HG02642 (cell line): ENCODE data around the gene FOXD3.

Source experiments
- ATAC-seq: cut with Tn5 transposase; IDR thresholded peaks from one replicate; pipeline ENCODE4 v1.9.1; 2021; ENCODE audit warnings: mild to moderate bottlenecking; ENCODE audit not compliant: unreplicated experiment, poor library complexity

FOXD3 gene

DNA sequence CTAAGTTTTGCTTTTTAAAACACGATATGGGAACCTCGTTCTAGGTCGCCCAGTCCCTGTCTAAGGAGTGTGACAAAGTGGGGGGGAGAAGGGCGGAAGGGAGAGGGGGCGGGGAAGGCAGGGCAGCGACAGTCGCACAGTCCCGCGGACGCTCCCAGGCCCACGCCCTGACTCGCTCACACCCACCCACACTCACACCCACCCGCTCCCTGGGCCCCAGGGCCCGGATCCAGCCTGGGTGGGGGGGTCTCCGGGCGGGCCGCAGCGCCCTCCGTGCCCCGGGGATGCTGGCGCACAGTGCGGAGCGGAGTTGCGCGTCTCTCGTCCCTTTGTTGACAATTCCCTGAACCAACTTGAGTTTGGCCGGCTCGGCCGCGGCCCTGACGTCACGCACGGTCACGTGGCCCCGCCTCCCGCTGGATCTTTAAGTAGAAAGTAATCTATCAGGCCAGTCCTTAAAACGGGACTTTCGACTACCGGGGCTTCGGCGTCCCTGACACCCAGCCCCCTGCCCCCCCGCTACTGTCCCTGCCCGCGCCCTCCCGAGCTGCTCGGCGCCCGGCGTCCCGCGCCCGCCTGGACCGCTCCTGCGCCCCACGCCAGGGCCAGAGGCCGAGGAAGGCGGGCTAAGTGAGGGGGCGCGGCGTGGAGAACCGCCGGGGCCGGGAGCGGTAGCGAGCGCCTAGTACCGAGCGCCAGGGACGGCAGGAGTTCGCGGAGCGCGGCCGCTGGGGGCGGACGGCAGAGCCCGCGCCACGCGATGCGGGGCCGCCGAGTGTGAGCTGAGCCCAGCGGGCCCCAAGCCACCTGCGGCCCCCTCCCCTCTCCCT lies at the start of gene FOXD3:
Gene FOXD3, plus strand, starts transcription at position 454 of the 830 bp plus-strand sequence. CDS start 492 bp downstream, outside the sequence.
- ATAC-seq: peak; percentile 51

DNA sequence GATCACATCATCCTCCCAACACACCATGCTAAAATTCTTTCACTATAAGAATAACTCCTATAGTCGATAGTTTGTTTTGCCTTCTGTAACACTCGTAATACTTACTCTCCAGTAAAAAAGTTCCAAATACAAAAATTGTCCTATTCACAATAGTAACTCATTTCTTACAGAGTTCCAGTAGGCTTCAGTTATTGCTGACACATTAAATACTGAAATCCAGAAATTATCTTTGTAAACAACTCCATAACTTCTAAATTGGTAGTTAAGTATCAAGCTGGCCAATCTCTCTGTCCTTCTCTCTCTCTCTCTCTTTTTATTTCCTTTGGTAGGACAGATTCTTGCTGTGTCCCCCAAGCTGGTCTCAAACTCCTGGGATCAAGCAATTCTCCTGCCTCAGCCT lies 49.6 kb upstream of the FOXD3 start:
- ATAC-seq: no peak

DNA sequence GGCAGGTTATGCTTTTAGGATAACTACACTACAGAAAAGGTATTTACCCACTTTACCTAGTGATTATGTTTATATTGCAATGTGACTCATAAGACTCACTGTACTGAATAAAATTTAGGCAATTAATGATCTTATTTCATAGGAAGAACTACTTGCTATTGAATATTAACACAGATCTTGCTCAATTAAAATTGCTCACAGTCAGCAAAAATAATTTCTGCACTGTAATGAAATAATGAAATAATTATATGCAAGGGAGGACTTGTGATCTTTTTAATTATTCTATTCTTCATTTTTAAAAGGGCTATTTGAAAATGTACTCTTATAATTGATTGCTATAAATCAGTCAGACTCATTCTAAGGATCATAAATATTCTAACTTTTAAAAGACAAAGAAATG lies 48.0 kb upstream of the FOXD3 start:
- no peak for ATAC-seq

DNA sequence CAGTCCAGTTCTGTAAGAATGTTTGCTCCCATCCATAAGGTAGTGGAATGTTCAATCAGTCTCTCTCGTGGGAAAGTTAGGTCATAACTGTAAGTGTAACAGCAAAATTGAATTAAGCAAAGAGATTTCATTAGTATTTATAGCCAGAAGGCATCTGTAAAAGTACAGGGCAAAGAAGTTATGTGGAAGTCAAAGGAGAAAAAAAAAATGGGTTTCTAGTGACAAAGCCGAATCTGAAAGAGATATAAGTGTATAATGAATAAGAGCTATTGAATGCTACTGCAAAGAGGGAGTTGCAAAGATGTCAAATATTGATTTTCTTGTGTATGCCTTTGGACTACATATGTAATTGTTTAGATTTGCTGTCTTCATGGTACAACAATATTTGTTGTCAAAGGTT lies 47.4 kb upstream of the FOXD3 start:
- no peak for ATAC-seq

DNA sequence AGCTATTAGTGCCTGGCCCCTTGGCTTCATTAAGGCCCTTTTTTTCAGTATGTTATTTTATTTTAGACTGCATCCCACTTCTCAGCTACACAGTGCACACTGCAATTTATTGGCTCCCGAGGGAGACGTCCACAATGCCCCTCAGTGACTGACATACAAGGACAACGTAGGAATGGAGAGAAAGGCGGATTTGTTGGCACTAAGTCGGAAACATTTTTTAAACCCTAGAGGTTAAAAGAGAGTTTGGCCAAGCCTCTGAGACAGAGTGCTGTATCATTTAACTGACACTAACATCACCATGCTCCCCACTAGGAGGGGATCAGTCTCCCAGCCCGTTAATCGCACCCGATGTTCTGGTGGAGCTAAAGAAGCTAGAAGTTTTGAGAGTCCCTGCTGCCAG lies 45.7 kb upstream of the FOXD3 start:
- no peak for ATAC-seq

DNA sequence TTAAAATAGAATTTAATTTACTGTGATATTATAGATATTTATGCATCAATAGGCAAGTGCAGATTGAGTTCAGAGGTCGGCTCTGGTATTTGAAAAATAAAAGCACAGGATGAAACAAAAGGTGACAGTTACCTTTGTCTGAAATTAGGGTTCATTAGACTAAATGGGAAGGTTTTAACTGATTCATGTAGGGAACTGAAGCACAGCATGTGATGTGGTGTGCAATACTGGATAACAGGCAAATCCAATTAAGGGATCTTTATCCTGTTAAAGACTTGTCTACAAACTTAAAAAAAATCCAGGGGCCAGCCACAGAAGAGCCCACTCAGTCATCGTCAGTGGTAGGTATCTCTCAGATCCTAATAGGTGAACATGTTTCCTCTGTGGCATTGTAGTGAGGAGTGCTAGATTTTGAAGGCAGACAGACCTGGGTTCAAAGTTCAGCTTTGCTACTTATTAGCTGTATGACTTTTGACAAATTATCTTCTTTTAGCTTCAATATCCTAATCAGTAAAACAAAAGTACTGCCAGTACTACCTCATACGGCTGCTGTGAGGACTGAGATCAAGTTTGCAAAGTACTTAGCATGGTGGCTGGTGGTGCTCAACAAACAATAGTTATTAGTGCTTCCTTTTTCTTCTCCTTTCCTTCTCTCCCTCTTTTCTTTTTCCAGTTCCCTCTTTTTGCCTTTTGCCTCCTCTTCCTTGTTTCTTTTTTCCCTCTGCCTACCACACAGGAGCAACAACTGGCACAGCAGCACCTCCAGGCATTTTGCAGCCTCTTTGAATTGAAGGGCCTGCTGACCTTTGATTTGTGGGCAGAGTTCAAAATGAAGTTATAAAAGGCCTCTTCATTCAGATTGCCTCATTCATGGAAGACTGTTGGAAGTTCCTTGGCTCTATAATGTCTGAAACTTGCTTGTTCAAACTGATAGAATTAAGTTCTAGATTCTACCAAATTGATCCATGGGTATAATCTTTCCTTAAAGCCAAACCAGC lies 44.9 kb upstream of the FOXD3 start:
- ATAC-seq: no peak

DNA sequence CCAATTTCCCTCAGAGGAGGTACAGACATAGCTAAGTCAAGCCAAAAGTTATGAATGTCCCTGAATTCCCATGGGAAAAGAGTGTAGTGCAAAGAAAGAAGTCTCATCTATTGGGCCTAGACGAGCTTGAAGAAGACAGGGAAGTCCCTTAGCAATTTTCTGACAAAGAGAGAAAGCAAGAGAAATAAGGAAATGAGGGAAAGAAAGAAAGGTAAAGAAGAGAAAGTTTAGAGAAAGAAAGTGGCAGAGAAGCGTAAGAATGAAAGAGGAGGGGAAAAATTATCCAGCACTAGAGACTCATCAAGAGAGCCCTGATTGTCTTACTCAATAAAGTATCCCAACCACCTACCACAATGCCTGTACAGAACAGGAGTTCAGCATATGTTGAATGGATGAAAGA lies 40.6 kb upstream of the FOXD3 start:
- no peak for ATAC-seq

DNA sequence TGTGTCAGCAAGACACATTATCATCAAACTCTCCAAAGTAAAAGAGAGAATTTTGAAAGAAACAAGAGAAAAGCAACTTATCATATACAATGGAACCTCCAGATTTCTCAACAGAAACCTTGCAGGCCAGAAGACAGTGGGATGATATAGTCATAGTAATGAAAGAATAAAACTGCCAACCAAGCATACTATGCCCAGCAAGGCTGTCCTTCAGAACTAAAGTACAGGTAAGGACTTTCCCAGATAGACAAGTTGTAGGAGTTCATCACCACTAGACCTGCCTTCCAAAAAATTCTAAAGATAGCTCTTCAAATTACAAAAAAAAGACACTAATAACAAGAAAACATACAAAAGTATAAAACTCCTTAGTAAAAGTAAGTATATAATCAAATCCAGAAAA lies 33.2 kb upstream of the FOXD3 start:
- no peak for ATAC-seq

DNA sequence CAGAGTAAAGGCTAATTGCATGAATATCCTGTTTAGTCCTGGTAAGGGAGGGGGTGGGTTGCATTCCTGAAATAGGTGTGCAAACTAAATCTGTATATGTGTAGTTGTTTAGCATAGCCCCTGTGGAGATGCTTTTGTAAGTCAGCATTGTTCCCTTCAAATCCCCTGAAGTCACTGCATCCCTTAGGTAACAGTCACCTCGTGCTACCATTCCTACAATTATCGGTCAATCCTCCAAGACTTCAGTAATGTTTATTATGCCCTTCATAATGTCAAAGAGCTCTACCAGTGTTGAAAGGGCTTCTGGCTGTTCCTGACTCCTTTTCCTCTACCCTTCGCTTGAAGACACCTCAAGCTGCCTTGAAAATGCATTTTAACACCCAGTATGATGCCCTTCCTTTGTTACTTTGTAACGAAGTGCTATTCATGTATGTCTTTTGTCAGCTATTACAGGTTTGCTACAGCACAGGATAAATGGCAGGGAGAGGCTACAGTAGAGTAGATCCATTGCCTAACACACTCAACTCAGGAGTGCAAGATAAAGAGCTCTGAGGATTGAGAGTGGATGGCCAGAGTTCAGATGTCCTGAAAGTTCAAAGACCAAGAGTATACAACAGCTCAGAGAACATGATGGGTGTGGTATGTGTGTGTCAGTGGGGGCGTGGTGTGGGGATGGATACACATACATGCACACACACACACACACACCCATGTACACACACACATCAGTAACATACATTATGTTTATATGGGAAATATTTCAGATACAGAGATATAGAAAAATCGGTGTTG lies 27.4 kb upstream of the FOXD3 start:
- no peak for ATAC-seq

DNA sequence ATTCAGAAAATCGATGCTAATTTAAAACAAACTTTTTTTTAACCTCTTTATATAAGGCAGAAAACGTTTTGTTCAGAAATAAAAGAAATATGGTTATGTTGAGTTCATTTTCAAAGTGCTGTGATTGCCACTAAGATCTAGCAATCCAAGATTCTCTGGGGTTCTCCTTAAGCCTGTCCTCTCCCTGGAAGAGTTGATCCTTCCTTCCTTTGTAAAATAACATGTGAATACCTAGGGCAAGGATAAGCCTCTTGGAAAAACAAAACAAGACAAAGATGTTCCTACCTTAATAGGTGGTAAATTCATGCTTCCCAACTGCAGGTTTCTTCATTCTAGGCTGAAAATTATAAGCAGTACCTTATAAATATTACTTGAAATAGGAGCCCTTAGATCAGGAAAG lies 18.0 kb upstream of the FOXD3 start:
- ATAC-seq: no peak

DNA sequence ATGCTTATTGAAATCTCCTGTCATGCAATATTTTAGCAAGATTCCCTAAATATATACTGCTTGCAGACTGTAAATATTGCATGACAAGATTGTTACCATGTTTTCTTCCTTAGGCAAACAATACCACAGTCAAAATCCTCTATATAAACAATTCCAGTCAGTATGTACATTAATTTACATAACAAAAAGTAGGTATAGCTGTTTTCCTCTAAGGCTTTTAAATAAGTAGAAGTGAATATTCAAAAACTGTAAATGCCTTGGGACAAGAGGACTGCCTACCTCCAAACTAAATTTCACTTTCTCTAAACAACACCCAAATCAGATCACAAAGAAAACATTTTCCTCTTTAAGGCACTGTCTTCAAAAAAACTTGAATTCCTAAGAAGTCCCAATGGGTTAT lies 17.3 kb upstream of the FOXD3 start:
- no peak for ATAC-seq

DNA sequence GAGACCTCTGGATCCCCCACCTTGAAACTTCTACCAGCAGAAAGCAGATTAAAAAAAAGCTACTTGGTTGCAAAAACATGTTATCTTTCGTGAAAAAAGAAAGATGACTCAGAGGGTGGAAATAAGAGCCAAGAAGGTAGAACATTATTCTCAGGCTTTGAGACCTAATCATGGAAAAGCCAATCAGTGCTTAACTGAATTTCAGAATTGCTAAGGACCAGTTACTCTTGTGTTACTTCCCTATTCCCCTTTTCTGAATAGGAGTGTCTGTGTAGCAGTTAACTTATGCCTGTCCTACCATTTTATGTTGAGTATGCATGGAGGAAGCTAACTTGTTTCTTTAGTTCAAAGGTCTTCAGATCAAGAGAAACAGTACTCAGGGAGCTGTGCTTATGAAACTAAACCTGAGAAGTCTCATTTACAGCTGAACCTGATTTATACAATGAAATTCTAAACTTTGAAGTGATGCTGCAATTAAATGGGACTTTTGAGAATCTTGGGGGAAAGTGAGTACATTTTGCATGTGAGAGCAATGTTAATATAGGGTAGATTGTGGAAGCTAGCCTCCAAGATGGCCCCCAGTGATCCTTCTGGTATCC lies 15.1 kb upstream of the FOXD3 start:
- no peak for ATAC-seq

DNA sequence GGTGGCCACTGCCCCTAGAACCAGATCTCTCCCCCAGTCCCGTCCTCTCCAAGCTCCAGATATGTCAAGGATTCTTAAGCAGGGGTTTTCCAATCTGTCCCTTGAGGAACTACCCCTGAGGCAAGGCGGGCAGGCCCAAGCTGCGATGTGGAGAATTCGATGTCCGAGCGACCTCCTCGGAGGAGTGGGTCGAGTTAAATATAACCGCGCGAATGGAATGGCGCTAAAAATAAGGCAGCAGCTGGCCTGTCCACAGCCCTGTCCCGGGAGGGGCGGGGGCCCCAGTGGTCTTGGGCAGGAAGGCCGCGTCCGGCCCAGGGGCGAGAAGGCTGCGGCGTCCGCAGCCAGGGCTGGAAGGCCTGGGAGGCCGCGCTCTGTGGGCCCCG lies 5.8 kb upstream of the FOXD3 start:
- no peak for ATAC-seq

DNA sequence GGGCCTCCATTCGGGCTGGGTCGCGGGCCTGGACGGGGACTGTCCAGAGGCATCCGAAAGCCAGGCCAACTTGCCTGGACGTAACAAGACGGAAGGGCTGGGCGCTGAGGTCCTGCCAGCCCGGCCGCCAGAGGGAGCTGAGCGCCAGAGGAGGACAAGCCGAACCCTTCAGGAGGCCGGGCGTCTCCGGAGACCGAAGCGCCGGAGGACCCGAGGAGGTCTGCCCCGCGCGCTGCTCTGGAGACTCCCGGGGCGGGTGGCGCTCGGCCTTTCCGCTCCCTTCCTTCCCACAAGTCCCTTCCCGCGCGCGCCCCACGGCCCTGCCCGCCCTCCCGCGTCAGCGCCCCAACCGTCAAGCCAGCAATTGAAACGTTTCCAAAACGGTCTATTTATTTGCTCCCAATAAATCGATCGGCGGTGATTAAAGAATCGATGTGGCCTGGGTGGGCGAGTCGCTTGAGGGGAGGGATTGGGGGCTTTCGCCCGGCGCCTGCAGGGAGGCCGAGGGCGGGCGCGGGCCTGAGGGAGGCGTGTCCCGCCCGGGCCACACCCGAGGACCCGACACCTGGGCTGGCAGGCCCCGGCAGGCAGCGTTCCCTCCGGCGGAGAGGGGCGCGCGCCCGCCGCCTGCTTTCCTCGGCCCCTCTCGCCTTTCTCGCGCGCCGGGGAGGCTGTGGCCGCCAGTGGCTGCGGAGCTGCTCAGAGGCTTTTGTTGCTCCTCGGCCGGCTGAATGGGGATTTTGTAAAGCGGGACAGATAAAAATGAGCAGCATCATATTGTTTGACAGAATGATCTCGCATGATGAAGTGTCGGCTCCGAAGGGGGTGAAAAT lies 5.2 kb upstream of the FOXD3 start:
- peak; percentile 71 for ATAC-seq

DNA sequence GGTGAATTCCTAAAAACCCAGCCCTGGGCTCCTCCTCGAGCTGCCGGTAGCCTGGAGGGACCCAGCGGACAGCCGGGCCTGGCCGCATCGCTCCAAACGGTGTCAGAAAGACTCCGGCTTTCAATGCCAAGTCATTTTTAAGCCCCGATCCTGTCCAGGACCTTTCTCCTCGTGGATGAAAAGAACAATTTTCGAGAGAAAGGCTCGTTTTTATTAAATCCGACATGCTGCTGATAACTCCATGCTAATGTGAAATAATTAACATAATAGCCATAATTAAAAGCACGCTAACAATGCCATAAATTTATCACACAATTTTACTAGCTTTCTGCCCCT lies 4.6 kb upstream of the FOXD3 start:
- no peak for ATAC-seq

DNA sequence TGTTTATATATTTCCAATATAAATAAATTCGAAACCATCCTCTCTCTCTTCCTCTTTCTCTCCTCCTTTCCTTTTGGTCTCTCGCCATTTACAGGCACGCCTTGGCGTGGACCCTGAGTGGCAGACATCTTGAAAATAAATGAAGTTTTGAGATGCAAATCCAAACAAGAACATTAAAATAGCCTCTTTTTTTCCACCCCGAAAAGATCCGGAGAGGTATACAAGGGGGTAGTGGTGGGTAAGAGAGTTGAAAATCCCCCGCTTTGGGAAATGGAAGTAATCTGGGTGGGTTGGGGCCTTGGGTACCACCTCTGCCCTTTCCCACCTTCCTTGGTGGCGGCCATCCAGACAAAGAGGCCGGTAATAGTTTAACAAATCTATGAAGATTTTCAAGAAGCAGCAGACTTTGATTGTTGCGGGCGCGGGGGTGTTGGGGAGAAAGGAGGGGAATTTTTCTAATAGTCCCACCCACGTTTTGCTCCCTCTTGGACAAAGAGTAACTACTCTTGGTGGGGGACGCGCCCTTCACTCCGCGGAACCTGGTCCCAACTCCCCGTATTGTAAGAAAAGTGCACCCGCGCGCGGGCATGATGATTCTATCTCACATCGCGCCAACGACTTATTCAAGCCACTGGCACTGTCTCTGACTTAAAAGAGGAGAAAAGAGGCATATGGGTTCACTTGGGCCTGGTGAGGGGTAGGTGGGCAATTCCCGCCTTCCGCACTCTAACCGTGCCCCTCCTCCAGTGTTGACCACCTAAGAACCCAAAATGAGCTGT lies 4.0 kb upstream of the FOXD3 start:
- no peak for ATAC-seq

DNA sequence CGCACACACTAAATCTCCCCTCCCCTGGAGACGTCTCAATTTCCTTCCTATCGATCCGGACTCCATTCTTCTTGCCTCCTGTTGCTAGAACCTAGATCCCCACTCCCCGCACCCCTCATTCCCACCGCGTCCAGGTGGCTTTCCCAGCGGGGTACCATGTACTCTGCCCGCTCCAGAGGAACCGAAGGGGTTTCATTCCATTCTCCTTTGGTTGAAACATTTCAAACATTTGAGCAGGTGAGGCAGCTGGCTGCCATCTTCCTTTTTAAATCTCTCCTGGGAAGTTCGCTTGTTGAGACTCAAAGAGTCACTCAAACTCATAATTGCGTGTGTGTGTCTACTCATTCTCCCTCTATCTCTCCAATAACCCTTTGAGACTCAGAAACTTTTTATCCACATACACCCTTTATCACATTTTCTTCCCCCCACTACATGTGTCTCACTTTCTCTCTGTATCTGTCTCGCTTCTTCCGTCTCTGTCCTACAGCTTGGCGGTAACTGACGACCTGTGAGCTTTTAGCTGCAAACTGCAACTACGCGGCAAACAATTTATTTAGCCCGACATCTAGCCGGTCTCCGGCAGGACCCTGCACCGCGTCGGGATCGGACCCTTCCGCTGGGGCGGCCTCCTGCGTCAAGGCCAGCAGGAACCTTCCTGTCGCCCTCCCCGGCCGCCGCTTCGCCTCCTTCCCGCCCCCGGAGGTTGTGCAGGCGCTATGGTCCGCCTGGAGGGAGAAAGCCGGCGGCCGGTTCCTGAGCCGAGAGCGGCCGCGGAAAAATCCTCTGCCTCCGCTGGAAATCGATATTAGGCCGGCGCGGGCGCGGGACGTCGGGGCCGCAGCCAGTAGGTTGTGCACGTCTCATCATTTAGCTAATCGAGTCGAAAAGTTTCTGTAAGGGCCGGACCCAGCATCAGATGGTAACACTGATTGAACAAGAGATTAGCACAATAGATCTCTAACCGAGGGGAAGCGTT lies 3.0 kb upstream of the FOXD3 start:
- ATAC-seq: no peak
